ENCODE data around the gene HRH3.

DNA sequence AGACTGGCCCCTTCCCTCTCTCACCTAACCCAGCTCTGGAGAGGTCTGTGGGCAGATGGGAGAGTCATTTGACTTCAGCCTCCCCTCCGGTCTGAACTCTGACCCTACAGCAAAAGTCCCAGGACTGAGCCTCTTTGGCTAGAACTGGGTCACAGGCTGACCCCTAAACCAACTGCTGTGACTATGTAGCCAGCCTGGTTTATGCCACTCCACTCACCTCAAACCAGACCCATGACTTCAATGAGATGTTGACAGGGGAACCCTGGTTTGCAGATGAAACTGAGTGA, 17.4 kb upstream of the HRH3 start:
- TF ChIP-seq CTCF (IDR thresholded peaks at IDR 0.05; ENCODE audit: low read length) (no peak), EZH2 (IDR thresholded peaks at IDR 0.05; ENCODE audit: borderline replicate concordance, low read length) (no peak)

All from OCI-LY1 (cell line).